PFSK-1 (cell line): ENCODE results near the gene CCSER2.

Source experiments
- FOXP2 ChIP-seq: optimal IDR thresholded peaks from 2 replicates; pipeline ENCODE3; 2011; ENCODE audit warnings: borderline replicate concordance, control low read depth, inconsistent platforms; ENCODE audit not compliant: insufficient read depth; ENCODE audit errors: extremely low read length, extremely low read depth
- POLR2AphosphoS5 ChIP-seq: IDR thresholded peaks from 2 replicates; pipeline ENCODE4 v1.6.1; 2012; ENCODE audit warnings: low read depth, mild to moderate bottlenecking, control low read depth, low read length, moderate library complexity
- SIN3A ChIP-seq: IDR thresholded peaks from 2 replicates; pipeline ENCODE4 v1.6.1; 2012; ENCODE audit warnings: mild to moderate bottlenecking, low read length, moderate library complexity, borderline replicate concordance; ENCODE audit not compliant: insufficient read depth
- TAF1 ChIP-seq: IDR thresholded peaks from 2 replicates; pipeline ENCODE4 v1.6.1; 2012; ENCODE audit warnings: low read length, control low read depth, borderline replicate concordance; ENCODE audit not compliant: insufficient read depth
- TF ChIP-seq, protein P1 (sequence below), 2 experiments: IDR thresholded peaks; 2 replicates each; pipeline versions ENCODE4 v1.6.1 to v1.8.0; 2011 to 2012; ENCODE audit warnings: low read depth in 2 of 2, low read length in 2 of 2, control low read depth in 1 of 2, inconsistent platforms in 1 of 2, mild to moderate bottlenecking in 1 of 2, moderate library complexity in 1 of 2; ENCODE audit not compliant: insufficient read depth in 1 of 2

GRCh38 chr10:84423719-84424118, 95.3 kb downstream of the CCSER2 start:
- TF ChIP-seq POLR2AphosphoS5 (no peak), FOXP2 (no peak), SIN3A (no peak), TAF1 (no peak)
- TF ChIP-seq, protein P1, sequence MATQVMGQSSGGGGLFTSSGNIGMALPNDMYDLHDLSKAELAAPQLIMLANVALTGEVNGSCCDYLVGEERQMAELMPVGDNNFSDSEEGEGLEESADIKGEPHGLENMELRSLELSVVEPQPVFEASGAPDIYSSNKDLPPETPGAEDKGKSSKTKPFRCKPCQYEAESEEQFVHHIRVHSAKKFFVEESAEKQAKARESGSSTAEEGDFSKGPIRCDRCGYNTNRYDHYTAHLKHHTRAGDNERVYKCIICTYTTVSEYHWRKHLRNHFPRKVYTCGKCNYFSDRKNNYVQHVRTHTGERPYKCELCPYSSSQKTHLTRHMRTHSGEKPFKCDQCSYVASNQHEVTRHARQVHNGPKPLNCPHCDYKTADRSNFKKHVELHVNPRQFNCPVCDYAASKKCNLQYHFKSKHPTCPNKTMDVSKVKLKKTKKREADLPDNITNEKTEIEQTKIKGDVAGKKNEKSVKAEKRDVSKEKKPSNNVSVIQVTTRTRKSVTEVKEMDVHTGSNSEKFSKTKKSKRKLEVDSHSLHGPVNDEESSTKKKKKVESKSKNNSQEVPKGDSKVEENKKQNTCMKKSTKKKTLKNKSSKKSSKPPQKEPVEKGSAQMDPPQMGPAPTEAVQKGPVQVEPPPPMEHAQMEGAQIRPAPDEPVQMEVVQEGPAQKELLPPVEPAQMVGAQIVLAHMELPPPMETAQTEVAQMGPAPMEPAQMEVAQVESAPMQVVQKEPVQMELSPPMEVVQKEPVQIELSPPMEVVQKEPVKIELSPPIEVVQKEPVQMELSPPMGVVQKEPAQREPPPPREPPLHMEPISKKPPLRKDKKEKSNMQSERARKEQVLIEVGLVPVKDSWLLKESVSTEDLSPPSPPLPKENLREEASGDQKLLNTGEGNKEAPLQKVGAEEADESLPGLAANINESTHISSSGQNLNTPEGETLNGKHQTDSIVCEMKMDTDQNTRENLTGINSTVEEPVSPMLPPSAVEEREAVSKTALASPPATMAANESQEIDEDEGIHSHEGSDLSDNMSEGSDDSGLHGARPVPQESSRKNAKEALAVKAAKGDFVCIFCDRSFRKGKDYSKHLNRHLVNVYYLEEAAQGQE (IDR thresholded peaks at IDR 0.05; ENCODE audit: insufficient read depth in 1 of 2, low read depth in 2 of 2, low read length in 2 of 2): no peak
